Peyer's patch (tissue), 4 donors: ENCODE results near the gene SORBS2.

ENCODE experiments used
- POLR2A ChIP-seq, 2 donors: fragments of 450-650 bp; IDR thresholded peaks; one replicate each; pipeline ENCODE4 v1.5.1; 2017; ENCODE audit warnings: antibody characterized with exemption in 2 of 2, mild to moderate bottlenecking in 2 of 2, moderate library complexity in 2 of 2
- TF ChIP-seq, protein P1 (sequence below), 6 experiments: fragments of 450-650 bp in 4 of 6; fragments of 200-600 bp in 2 of 6; sonication (generic) in 1 of 6; IDR thresholded peaks; one replicate each; pipeline ENCODE4 v1.5.1; 2017 to 2019; ENCODE audit warnings: antibody characterized with exemption in 6 of 6, mild to moderate bottlenecking in 3 of 6, moderate library complexity in 1 of 6

DNA sequence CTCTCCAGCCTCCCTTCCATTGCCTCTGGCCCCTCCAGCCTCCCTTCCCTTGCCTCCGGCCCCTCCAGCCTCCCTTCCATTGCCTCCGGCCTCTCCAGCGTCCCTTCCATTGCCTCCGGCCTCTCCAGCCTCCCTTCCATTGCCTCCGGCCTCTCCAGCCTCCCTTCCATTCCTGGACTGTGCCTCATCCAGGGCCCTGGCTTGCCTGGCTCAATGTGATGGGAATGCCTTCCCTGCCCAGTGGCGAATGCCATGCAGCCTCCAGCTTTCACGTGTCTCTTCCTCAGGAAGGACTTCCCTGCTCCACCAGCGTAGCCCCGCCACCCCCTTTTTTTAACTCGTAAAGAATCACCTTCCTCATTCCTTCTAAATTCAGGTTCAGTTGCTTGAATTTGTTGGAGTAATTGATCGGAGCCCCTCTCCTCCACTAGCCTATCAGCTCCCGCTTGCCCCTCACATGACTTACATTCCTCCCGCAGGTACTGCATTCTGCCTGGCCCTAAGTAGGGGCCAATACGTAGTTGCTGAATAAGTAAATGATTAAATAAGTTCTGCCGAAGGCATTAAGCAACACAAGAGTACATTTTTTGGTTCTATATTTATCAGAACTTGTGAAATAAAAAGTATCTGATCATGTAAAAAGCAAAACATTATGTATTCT, 30.3 kb downstream of the SORBS2 start:
- TF ChIP-seq POLR2A (IDR thresholded peaks at IDR 0.05), result no peak
- TF ChIP-seq, protein P1, sequence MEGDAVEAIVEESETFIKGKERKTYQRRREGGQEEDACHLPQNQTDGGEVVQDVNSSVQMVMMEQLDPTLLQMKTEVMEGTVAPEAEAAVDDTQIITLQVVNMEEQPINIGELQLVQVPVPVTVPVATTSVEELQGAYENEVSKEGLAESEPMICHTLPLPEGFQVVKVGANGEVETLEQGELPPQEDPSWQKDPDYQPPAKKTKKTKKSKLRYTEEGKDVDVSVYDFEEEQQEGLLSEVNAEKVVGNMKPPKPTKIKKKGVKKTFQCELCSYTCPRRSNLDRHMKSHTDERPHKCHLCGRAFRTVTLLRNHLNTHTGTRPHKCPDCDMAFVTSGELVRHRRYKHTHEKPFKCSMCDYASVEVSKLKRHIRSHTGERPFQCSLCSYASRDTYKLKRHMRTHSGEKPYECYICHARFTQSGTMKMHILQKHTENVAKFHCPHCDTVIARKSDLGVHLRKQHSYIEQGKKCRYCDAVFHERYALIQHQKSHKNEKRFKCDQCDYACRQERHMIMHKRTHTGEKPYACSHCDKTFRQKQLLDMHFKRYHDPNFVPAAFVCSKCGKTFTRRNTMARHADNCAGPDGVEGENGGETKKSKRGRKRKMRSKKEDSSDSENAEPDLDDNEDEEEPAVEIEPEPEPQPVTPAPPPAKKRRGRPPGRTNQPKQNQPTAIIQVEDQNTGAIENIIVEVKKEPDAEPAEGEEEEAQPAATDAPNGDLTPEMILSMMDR (IDR thresholded peaks at IDR 0.05), result no peak
